Measurements from ENCODE around the gene SAFB. TPM values are rescaled to one million over a fixed set of nuclear protein-coding genes. Genes with fewer than 3 reads are reported as not detected.

Gene SAFB
- total and polyA plus RNA-seq, 2 of the 13 experiments (the other 11 are each of a cell fraction or from before 2014, with no cell fraction given): 21.0 to 28.4 TPM

- TF ChIP-seq TCF7L2 (IDR thresholded peaks at IDR 0.05; ENCODE audit: low read depth, low read length) (no peak), ZNF780A (CRISPR knock-in tag; IDR thresholded peaks at IDR 0.05) (no peak), ZNF121 (CRISPR knock-in tag; IDR thresholded peaks at IDR 0.05) (peak; percentile 30; the same call in 1 of the 2 replicates), HMGXB4 (CRISPR knock-in tag; IDR thresholded peaks at IDR 0.05; ENCODE audit: borderline replicate concordance in 1 of 2, low read depth in 1 of 2) (peak in 1 of 2 experiments; percentile 23; a peak in 1 of 4 replicates), NFKBIZ (CRISPR knock-in tag; IDR thresholded peaks at IDR 0.05) (no peak), CBFB (CRISPR knock-in tag; IDR thresholded peaks at IDR 0.05) (no peak), ZNF777 (CRISPR knock-in tag; IDR thresholded peaks at IDR 0.05) (peak; percentile 44), HOXA3 (CRISPR knock-in tag; IDR thresholded peaks at IDR 0.05) (peak; percentile 37; the same call in 1 of the 2 replicates), TOPORS (CRISPR knock-in tag; IDR thresholded peaks at IDR 0.05) (no peak), MEIS2 (CRISPR knock-in tag; IDR thresholded peaks at IDR 0.05) (0 out of 2 replicates have a peak, but pooled peaks have one; percentile 21), ZFP62 (CRISPR knock-in tag; IDR thresholded peaks at IDR 0.05) (0 out of 2 replicates have a peak, but pooled peaks have one; percentile 37), ZNF431 (CRISPR knock-in tag; IDR thresholded peaks at IDR 0.05; ENCODE audit: borderline replicate concordance, low read depth) (no peak), SAFB2 (CRISPR knock-in tag; IDR thresholded peaks at IDR 0.05; ENCODE audit: borderline replicate concordance, low read depth) (no peak), ZNF746 (CRISPR knock-in tag; IDR thresholded peaks at IDR 0.05) (no peak), KLF13 (CRISPR knock-in tag; IDR thresholded peaks at IDR 0.05) (no peak), ZNF569 (CRISPR knock-in tag; IDR thresholded peaks at IDR 0.05; ENCODE audit: borderline replicate concordance) (no peak), ZNF646 (CRISPR knock-in tag; IDR thresholded peaks at IDR 0.05) (no peak), NCOA5 (CRISPR knock-in tag; IDR thresholded peaks at IDR 0.05) (no peak), ZNF343 (CRISPR knock-in tag; IDR thresholded peaks at IDR 0.05) (no peak)
- TF ChIP-seq, protein P1, sequence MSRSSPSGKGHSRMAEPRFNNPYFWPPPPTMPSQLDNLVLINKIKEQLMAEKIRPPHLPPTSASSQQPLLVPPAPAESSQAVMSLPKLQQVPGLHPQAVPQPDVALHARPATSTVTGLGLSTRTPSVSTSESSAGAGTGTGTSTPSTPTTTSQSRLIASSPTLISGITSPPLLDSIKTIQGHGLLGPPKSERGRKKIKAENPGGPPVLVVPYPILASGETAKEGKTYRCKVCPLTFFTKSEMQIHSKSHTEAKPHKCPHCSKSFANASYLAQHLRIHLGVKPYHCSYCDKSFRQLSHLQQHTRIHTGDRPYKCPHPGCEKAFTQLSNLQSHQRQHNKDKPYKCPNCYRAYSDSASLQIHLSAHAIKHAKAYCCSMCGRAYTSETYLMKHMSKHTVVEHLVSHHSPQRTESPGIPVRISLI (CRISPR knock-in tag; IDR thresholded peaks at IDR 0.05; ENCODE audit: borderline replicate concordance): no peak
These were observed 64.7 kb downstream of the SAFB start (continued) for GRCh38 chr19:5687360-5688198.
